Measurements from ENCODE around the gene LYRM4.

The LYRM4 gene

GRCh38 chr6:5260661-5261544 lies at the start of gene LYRM4, which contains the start of gene FARS2:
Gene LYRM4 (minus strand): TSS chr6:5260950. CDS start chr6:5260733, 217 bp downstream.
Gene FARS2 (plus strand): TSS chr6:5261513.
- DNase-seq (ENCODE audit: low read depth): peak; percentile 52

DNA sequence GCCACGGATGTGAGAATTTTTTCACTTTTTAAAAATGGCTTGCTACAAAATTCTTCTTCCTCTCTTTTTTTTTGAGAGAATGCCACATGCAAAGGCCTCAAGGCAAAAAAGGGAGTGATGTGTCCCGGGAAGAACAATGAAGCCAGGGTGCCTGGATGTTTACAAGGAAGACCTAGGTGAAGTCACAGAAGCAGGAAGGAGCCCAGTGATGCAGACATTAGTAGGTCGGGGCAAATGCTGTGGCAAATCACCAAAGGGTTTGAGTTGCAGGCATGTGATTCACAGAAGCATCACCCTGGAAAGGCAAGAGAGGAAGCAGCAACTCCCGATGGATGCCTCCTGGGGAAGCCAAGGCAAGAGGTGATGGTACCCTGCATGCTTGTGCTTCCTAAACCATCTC lies 47.3 kb upstream of the LYRM4 start:
- DNase-seq (ENCODE audit: low read depth): no peak

GRCh38 chr6:5307058-5307457 lies 46.3 kb upstream of the LYRM4 start:
- DNase-seq (ENCODE audit: low read depth): no peak

GRCh38 chr6:5305968-5306626 lies 45.3 kb upstream of the LYRM4 start:
- DNase-seq (ENCODE audit: low read depth): no peak

- DNase-seq (ENCODE audit: low read depth): no peak
Observed at GRCh38 chr6:5303682-5304081, 42.9 kb upstream of the LYRM4 start.

DNA sequence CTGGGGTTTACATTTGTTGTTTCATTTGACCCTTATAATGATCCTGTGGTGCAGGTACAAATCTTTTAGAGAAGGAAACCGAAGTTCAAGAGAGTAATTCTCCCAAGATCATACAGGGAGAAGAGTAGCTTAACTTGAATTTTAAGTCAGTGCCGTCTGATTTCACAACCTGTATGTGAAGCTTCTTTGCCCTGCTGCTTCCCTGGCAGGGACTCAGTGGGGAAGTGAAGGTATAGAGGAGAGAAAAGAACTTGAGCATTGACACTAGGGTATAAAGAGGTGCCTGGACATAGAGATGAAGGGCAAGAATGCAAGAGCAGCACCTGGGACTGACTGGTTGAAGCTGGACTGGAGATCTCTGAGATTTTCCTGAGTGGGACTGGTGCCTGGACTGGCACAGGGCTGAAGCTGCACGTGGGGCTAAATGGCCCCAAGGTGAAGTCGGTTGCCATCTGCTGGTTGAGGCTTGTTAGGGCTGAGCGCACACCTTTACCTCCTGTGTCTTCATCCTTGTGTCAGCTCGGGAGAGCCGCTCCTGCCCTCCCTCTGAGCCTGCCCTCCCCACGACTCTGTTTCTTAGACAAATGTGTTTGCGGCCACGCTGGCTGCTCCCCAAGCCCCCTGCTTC lies 42.4 kb upstream of the LYRM4 start:
- no peak for DNase-seq (ENCODE audit: low read depth)

- DNase-seq (ENCODE audit: low read depth): no peak
Observed at GRCh38 chr6:5302220-5302946, 41.6 kb upstream of the LYRM4 start.

GRCh38 chr6:5300206-5300764 lies 39.5 kb upstream of the LYRM4 start:
- DNase-seq (ENCODE audit: low read depth): no peak

DNA sequence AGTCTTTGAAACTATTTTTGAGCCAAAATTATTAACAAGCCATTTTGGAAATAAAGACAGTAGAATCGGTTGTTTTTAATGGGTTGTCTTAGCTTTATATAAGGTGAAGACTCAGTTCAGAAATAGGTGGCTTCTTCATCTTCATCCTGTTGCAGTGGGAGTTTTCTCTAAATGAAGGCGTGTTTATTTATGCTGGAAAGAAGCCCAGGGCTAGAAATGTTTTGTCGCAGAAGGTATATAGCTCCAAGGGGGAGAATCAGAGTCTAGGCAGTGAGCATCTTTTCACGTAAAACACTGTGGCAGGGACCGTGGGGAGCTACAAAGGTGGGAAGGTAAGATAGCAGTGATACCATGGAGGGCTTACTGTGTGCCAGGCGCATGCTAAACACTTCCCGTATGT lies 34.9 kb upstream of the LYRM4 start:
- DNase-seq (ENCODE audit: low read depth): no peak

- DNase-seq (ENCODE audit: low read depth): no peak
Observed at GRCh38 chr6:5294392-5295211, 33.9 kb upstream of the LYRM4 start.

DNA sequence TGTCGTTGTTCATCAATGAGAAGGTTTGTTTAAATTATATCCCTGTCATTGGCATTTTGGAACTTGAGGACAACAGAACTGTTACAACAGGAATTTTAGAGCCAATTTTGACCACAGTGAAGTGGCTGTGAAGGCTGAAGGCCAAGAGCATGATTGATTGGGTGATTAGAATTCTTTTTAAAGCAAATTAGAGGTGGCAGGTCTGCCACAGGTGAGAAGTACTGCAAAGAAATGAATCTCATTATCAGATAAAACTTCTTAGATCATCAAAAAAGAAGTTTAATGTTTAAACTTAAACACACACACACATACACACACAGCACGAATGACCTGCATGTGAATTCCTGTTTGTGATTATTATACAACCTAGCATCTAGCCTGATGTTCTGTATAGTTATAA lies 32.9 kb upstream of the LYRM4 start:
- DNase-seq (ENCODE audit: low read depth): no peak

DNA sequence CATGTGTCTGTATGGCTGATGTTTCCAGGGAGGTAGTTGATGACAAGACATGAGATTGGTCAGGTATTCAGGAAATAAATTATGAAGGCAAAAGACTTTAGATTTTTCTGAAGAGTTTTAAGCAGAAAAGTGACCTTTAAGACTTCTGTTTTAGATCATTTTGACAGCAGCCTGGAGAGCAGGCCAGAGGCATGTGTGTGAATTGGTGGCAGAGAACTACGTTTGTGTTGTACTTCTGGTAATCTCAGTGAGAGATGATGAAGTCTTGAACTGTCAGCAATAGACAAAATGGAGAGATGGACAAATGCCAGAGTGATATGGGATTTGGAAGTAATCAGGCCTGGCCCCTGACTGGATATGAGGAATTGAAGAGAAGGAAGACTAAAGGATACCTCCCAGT lies 31.4 kb upstream of the LYRM4 start:
- DNase-seq (ENCODE audit: low read depth): no peak

- DNase-seq (ENCODE audit: low read depth): no peak
Observed at GRCh38 chr6:5290500-5290899, 29.8 kb upstream of the LYRM4 start.

DNA sequence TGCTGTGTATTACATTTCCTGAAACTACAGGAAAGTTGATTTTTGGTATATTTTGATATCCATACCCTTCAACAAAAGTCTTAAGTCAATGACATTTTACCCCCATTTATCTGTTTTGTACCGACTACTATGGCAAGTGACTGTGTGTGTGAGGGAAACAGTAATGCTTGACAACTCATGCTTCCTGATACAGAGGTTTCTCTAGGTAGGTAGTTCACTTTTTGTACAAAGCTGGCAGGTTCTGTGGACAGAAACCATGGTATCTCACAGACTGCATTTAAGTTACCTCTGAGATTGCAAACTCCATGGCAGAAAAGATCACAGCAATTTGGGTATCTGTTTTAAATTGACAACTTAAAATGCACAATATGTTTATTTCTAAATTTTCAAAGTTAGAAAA lies 29.3 kb upstream of the LYRM4 start:
- DNase-seq (ENCODE audit: low read depth): no peak

DNA sequence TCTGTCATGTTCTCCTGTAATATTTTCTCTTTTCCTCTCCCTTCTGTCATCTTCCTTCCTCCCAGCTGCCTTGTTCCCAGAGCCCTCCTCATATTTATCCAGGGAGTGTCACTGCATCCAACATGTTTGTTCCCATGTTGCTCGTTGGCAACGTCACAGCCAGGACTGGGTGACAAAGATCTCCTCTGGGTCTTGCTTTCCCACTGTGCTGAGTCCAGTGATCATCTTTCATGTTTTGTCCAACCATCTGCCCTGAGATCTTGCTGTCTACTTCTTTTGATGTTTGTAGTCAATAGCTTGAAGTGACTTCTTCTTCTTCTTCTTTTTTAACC lies 27.2 kb upstream of the LYRM4 start:
- DNase-seq (ENCODE audit: low read depth): no peak

DNA sequence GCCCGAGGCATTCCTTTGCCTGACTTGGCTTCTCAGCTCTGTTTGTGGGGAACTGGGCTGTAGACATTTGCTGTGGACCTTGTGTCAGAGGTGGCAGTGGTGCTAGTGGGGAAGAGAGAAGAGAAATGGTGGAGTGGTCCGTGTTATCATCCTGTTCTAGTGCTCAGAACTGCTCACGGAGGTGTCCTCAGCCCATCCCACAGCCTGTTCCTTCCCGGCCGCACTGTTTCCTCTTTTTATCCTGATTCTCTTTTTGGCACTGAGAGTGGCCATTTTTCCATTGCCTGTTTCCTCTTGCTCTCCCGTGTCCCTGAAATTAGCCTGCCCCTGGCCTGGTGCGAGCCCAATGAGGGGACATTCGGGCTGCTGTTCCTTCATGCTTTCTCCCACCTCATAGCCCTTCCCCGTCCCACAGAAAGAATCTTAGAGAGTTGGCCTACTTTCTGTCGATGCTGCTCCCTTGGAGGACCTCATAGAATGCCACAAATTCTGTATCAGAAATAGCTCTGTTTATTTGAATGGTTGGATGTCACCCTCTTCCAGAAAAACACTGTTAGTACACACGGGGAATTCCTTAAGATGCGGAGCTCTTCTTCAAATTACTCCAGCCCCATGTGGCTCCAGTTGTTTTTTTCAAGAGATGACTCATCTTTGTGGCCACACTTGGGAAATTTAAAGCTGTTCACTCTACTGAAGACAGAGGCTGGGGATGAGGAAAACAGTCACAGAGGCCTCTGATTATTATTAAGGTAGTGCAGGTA lies 26.6 kb upstream of the LYRM4 start:
- peak; percentile 17 for DNase-seq (ENCODE audit: low read depth)

GRCh38 chr6:5286780-5287179 lies 26.0 kb upstream of the LYRM4 start:
- DNase-seq (ENCODE audit: low read depth): no peak

GRCh38 chr6:5285526-5285925 lies 24.8 kb upstream of the LYRM4 start:
- DNase-seq (ENCODE audit: low read depth): no peak

DNA sequence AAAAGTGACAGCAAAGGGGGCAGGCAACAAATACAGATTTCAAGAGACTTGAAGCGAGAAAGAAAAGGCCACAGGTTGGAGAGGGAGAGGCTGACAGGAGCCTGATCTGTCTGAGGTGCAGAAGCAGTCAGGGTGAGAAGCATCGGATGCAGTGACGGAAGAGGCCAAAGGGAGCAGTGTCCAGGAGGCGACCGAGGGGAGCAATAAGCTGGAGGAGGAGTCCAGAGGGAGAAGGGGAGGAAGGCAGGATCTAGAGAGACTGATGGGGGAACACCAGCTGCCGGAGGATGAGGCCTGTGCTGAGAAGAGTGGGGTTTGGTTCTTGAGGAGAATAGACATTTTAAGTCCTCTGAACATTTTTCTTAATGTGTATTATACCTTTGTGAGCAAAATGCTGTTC lies 24.3 kb upstream of the LYRM4 start:
- no peak for DNase-seq (ENCODE audit: low read depth)

GRCh38 chr6:5282191-5282623 lies 21.5 kb upstream of the LYRM4 start:
- DNase-seq (ENCODE audit: low read depth): no peak

All from HS-27A (cell line).